ENCODE results near the gene SENP8. TPM values are rescaled to one million over a fixed set of nuclear protein-coding genes. Genes with fewer than 3 reads are reported as not detected.

Gene SENP8
- total RNA-seq, 1 donor from 2014 or later = 1.2 TPM

GRCh38 chr15:72113347-72114031 is 4.7 kb upstream of the SENP8 start:
- no peak for DNase-seq (ENCODE audit: low read depth)
- TF ChIP-seq CTCF (conservative IDR thresholded peaks at IDR 0.05; ENCODE audit: low read depth, low read length) = no peak
- no peak overlapping the region for H3K4me3 ChIP-seq (ENCODE audit: low read depth, low read length)

DNA sequence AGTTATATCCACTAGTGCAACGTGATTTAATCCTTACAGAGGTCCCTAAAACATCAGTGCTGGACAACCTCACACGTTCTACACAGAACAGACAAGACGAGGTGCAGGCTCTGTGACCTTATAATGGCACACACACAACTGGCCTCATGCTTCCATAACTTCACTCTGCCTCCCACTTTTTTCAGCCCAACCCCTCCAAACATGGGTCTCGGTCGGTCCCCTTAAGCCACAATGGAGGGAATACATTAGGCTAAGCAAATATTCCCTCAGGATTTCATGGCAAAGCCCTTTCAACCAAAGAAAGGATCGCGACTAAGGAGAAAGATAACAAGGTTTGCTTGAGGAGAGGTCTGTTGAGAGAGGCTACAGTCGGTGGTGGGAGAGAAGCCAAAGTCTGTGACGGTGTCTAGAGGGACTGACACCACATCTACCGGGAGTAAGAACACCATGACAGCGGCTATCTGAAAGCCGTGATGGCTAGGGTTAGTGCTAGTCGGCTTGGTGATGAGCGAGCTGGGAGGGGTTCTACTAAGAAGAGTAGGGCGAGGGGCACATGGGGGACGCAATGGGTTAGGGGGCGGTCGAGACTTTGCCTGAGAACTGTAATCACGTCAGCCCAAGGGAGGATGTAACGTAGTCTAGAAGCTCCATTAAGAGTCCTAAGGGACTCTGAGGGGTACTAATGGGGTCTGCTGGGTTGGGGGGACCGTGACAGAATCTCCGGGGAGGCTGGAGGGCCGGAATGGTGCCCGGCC is 1.3 kb upstream of the SENP8 start:
- H3K4me3 ChIP-seq (ENCODE audit: low read depth, low read length) = peak overlapping the region; percentile 84
- TF ChIP-seq CTCF (conservative IDR thresholded peaks at IDR 0.05; ENCODE audit: low read depth, low read length) = no peak
- no peak for DNase-seq (ENCODE audit: low read depth)

DNA sequence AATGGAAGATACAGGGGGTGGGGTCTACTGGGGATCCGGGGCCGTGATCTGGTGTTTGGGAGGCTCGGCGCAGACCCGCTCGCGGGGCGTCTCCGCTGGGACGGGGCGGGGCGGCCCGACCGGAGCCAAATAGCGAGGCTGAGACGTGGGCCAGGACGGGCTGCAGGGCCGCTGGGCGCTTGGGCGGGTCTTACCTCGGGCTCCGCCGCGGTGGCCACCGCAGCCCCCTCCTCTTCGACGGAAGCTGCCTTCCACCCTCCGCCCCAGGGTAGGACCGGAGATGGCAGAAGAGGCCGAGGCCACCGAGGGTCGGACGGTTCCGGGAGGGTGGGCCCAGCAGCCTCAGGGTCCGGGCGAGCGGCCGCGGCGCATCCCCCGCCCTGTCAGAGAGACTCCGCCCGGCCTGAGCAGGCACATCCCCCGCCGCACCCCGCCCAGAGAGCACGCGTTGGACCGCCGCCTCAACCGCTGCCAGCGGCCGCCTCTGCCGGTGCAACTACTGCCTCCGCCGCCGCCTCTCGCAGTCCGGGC is 652 bp upstream of the SENP8 start:
- H3K4me3 ChIP-seq (ENCODE audit: low read depth, low read length) = peak overlapping the region; percentile 84
- no peak for TF ChIP-seq CTCF (conservative IDR thresholded peaks at IDR 0.05; ENCODE audit: low read depth, low read length)
- no peak for DNase-seq (ENCODE audit: low read depth)

GRCh38 chr15:72124218-72124617 is 6.0 kb downstream of the SENP8 start:
- TF ChIP-seq CTCF (conservative IDR thresholded peaks at IDR 0.05; ENCODE audit: low read depth, low read length) = no peak
- no peak for DNase-seq (ENCODE audit: low read depth)
- no peak overlapping the region for H3K4me3 ChIP-seq (ENCODE audit: low read depth, low read length)

GRCh38 chr15:72127724-72128322 is 9.6 kb downstream of the SENP8 start:
- no peak overlapping the region for H3K4me3 ChIP-seq (ENCODE audit: low read depth, low read length)
- no peak for TF ChIP-seq CTCF (conservative IDR thresholded peaks at IDR 0.05; ENCODE audit: low read depth, low read length)
- no peak for DNase-seq (ENCODE audit: low read depth)

DNA sequence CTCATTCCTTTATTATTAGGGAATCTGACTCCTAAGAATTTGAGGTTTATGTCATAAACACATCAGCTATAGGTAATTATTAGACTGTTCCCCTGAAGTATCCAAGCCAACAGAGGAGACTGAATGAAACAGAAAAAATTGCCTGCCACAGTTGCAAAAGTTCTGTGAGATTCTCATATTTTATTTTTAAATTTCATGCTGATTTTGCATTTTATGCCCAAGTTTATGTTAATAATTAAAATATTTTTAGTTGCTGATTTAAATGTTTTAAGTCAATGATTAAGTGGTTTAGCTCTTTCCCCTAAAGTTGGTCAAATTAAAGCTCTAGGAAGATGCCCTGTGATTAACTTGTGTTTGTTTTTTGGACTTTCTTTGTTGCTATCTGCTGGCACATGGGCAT is 10.2 kb downstream of the SENP8 start:
- no peak for DNase-seq (ENCODE audit: low read depth)
- no peak for TF ChIP-seq CTCF (conservative IDR thresholded peaks at IDR 0.05; ENCODE audit: low read depth, low read length)
- H3K4me3 ChIP-seq (ENCODE audit: low read depth, low read length) = no peak overlapping the region

Data from epithelial cell of proximal tubule (primary cell).